ENCODE measurements around the gene TXNRD3.

TXNRD3 gene

DNA sequence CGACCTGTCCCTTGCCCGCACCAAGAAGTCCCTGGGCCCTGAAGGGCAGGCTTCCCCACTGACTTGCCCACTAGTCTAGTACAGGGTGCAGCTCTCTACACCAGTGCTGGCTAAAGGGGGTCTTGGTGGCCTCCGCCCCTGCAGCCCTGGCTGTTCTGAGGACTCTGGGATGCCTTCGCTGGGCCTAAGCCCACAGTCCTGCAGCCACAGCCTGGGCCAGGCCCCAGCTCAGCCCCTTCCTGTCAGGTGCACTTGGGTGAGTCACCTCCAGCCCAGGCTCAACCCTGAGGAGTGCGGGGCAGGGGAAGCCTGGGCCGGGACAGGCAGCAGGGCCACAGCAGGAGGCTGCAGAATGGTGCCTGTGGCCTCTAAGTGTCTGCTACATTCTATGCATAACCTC, 97.2 kb downstream of the TXNRD3 start:
- DNase-seq = no peak
- TF ChIP-seq, protein P1, sequence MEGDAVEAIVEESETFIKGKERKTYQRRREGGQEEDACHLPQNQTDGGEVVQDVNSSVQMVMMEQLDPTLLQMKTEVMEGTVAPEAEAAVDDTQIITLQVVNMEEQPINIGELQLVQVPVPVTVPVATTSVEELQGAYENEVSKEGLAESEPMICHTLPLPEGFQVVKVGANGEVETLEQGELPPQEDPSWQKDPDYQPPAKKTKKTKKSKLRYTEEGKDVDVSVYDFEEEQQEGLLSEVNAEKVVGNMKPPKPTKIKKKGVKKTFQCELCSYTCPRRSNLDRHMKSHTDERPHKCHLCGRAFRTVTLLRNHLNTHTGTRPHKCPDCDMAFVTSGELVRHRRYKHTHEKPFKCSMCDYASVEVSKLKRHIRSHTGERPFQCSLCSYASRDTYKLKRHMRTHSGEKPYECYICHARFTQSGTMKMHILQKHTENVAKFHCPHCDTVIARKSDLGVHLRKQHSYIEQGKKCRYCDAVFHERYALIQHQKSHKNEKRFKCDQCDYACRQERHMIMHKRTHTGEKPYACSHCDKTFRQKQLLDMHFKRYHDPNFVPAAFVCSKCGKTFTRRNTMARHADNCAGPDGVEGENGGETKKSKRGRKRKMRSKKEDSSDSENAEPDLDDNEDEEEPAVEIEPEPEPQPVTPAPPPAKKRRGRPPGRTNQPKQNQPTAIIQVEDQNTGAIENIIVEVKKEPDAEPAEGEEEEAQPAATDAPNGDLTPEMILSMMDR (IDR thresholded peaks at IDR 0.05) = no peak
- intact Hi-C loops (cut with DNase I; ENCODE audit: low total_unique reads) = no loop called here

DNA sequence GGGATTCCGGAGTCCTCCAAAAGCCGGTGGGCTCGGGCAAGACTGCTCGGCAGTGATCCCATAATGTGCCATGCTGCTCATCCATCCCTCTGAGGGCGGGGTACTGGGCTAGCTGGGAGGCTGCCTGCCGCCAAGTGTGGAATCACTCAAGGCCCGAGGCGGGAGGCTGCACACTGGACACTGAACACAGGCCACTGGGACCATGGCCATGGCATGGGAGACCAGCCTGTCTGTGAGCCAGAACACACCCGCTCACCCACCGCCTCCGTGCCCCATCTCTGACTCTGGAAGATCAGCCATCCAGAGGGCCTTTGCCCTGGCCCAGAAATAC, 97.5 kb downstream of the TXNRD3 start:
- Histone ChIP-seq H3K27ac (no peak overlapping the region), H3K4me3 (no peak overlapping the region), H3K4me1 (no peaks in the 10 kb centered on the region), H3K27me3 (peaks cover 0 to 21% of the 10 kb centered on the region in 2 donors), H3K9me3 (peaks cover 0 to 2% (median 0%) of the 10 kb centered on the region in 3 donors), H3K36me3 (no peaks in the 10 kb centered on the region)
- DNase-seq = peak in 1 of 2 donors; percentile 59
- intact Hi-C loops (cut with DNase I; ENCODE audit: low total_unique reads) = no loop called here
- TF ChIP-seq, protein P1 (IDR thresholded peaks at IDR 0.05) = no peak

More for the DNA sequence above, 97.2 kb downstream of the TXNRD3 start:
- Histone ChIP-seq H3K27me3 (peaks cover 0 to 19% of the 10 kb centered on the region in 2 donors), H3K4me1 (no peaks in the 10 kb centered on the region), H3K36me3 (no peaks in the 10 kb centered on the region), H3K27ac (no peak overlapping the region), H3K9me3 (peaks cover 0 to 6% (median 0%) of the 10 kb centered on the region in 3 donors), H3K4me3 (no peak overlapping the region)

Data from tibial artery (tissue), 4 donors.